NCI-H1436 treated with DMSO at 0.1 percent for 48 hours (cell line): ENCODE measurements around the gene DACH1.
"Not testable (repeated sequence)": the region's sequence is repeated elsewhere in the genome, so short reads cannot be mapped to it uniquely, and the experiment has no call there.

Experiments used
- DNase-seq: peaks from one replicate; lab custom pipeline; 2025; lab: John Stamatoyannopoulos, UW

Gene DACH1

GRCh38 chr13:71865874-71866334 is 1.1 kb downstream of the DACH1 start:
- DNase-seq, result no peak

- DNase-seq, result no peak
Observed at GRCh38 chr13:71864986-71865873, 1.8 kb downstream of the DACH1 start.

DNA sequence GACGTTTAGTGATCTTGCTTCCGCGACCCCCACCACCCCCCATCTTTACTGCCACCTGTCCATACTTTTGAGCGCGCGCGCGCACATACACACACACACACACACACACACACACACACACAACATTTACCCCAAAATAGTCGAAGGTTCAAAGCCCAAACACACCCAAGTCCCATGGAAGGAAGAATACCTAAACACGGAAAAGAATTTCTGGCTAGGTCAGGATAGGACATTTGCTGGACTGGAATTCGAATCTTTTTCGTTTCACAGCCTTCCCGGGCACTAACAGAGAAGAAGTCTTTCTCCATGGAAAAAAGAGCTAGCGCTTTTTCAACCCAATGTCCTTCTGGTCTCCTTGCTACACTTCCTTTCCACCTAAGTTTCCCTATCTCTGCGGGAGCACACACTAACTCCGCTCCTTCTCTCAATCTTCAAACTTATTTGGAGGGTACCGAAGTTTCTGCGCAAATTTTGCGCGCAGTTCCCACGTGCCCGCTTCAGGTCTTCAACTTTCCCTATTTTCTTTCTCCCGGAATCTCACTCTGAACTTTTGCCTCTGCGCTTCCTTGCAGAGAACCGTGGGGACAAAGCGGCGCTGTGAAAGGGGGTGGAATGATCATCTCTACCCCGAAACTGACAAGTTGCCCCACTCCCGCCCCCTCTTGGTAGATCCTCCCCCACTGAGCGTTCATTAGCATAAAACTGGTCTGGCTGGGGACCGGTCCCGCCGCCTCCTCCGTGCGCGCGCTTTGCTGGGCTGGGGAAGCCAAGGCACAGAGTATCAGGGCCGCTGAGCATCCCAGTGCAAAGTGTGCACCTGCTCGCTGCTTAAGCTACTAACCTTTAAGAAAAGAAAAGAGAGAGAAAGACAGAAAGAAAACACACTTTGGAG is 2.7 kb downstream of the DACH1 start:
- no peak for DNase-seq

DNA sequence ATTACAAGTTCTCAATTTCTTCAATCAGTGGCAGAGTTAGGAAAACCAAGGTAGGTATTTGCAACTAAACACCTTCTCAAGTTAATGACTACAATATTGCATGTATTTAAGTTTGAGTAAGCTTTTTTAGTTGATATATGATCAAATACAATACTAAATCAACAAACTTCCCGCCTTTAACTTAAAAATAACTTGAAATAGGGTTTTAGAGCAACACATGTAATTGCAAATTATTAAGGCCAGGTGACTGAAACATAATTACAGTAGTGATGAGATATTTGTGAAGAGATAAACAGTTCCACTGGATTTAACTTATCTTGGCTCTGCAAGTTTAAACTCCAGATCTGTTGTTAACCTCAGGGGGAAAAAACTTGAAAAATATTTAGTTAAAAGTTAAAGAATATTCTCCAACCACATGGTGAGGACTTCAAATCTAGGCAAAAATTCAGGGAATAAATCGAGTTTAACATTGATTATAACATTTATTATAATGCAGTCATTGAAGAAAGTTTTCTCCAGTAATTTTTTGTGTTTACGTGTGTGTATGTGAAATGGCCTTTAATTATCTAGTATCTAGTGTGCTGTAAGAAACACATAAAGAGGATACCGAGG is 3.6 kb downstream of the DACH1 start:
- no peak for DNase-seq

DNA sequence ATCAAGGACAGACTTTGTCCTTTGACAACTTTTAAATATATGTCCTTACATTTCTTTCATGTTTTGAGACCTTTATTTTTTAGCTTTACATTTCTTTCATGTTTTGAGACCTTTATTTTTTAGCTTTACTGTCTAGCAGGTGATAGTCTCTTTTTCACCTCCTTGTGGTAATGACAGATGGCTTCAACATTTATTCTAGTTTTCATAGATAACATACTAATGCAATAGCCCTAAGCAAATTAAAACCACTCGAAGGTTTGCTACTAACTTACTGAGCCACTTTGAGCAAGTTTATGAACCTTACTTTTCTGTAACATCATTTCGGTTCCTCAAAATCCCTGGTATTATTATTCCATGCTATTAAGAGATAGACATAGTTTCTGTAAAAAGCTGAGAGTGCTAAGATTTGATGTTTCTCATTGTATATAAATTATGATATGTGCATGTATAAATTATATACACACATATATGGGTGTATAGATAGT is 4.5 kb downstream of the DACH1 start:
- no peak for DNase-seq

- DNase-seq, result no peak
Observed at GRCh38 chr13:71861769-71862458, 5.1 kb downstream of the DACH1 start.

GRCh38 chr13:71860547-71861138 is 6.4 kb downstream of the DACH1 start:
- DNase-seq, result no peak

DNA sequence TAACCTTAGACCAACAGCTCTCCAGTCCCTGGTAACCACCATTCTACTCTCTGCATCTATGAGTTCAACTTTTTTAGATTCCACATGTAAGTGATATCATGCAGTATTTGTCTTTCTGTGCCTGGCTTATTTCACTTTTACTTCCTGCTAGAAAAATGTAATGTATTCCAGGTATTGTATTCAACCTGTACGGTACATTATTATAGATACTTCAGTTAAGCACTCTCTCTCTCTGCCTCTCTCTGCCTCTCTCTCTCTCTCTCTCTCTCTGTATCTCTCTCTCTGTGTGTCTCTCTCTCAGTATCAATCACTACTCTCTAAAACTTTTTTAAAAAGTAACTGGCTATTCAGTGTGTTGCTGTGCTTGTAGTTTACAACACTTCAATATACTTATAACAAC is 8.4 kb downstream of the DACH1 start:
- DNase-seq, result no peak

DNA sequence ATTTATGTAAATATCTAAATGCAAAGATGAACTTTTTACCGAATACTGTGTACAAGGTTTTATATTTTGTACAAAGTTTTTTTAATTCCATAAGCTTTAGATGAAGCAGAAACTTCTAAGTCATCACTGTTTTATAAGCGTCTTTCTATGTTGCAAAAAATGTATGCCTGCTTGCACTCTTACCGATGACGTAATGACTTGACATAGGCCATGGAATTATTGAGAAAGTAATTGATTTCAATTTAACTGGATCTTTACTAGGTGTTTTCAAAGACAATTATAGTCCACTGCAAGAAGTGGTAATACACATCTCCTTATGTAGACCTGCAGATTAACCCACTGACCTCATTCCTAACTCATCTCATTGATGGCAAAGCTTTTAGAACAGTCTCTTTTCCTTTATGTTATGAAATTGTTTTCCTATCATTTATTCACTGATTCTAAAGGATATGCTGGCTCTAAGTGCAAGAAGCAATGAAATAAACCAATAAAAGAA is 10.4 kb downstream of the DACH1 start:
- no peak for DNase-seq

- no peak for DNase-seq
Observed at GRCh38 chr13:71854401-71854800, 12.6 kb downstream of the DACH1 start.

DNA sequence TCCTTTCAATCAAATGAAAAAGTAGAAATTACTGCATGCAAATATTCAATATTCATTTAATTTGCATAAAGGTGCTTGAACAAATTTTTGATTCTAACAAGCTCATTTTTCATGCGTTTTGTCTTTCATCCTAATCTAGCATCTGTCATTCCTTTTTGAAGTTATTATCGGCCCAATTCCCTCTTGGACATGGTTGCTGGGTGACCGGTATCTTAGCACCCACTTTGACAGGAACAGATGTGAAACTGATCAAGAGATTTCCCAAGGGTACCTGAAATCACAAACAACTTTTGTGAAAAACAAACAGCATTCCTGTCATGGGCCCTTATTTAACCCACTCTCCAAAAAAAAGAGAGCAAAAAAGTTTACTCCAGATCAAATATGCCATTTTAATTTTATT is 13.3 kb downstream of the DACH1 start:
- no peak for DNase-seq

DNA sequence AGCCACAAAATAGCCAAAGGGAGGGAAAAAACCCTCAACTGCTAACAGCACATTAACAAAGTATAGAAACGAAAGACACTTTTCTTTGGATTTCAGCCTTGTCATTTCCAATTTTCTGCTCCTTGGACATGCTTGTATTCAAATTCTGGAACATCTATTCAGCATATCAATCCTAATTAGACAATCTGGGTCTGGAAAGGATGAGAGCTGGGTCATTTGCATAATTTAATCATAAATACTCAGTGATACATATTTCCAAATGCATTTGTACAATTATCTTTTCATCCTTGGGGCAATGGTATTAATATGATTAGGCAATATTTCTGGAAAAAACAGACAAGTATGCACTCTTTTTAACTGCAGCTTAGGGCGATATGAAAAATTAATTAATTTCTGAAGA is 14.3 kb downstream of the DACH1 start:
- no peak for DNase-seq

GRCh38 chr13:71851498-71852409 is 15.2 kb downstream of the DACH1 start:
- no peak for DNase-seq

DNA sequence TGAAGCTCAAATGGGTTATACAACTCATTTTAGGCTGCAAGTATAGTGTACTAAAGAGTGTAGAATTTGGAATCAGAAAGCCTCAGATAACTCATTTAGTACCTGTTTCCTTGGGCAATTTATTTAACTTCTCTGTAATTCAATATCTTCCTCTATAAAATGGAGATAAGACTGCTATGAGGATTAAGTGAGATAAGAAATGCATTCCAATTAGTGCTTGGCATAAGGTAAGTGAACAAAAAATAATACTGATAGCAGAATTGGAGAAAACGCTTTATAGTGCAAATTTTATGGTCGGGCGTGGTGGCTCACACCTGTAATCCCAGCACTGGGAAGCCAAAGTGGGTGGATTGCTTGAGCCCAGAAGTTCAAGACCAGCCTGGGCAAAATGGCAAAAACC is 25.0 kb downstream of the DACH1 start:
- no peak for DNase-seq

GRCh38 chr13:71838842-71839241 is 28.2 kb downstream of the DACH1 start:
- no peak for DNase-seq

DNA sequence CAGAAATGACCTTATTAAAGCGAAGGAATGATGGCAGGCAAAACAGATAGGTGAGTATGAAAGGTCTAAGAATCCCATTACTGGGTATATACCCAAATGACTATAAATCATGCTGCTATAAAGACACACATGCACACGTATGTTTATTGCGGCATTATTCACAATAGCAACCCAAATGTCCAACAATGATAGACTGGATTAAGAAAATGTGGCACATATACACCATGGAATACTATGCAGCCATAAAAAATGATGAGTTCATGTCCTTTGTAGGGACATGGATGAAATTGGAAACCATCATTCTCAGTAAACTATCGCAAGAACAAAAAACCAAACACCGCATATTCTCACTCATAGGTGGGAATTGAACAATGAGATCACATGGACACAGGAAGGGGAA is 29.4 kb downstream of the DACH1 start:
- not testable (repeated sequence) for DNase-seq

- DNase-seq, result no peak
Observed at GRCh38 chr13:71831716-71832115, 35.3 kb downstream of the DACH1 start.

DNA sequence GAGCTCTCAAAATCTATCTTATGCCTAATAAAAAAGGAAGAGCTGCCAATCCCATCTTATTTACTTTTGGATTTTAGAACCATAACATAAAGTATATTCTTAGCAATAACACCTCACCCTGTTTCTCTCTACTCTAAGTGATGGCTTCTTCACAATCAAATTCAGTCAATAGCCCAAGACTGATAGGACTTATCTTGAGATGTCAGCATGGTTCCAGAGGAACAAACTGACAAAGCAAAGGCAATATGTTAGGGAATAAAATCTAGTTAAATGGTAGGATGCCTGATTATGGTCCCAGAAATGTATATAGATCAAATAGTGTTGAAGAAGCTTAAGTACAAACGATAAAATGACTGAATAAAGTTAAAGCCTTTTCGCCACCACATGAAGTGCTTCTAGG is 36.3 kb downstream of the DACH1 start:
- no peak for DNase-seq

DNA sequence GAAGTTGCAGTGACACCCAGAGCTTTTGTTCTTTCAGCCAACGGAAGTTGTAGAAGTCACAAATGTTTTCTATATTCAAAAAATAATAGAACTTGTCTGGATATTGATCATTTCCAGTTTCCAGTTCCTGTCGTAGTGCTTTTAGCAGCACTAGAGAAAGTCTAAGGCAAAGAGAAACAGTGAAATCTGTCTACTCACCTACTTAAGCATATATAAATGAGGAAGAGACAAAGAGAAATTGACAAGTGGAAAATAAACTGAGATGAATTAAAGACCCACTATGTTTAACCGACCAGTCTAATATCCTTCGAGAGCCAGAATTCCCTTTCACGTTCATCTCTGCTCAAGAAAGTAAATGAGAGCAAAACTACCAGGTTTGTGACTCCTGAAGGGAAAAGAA is 36.7 kb downstream of the DACH1 start:
- no peak for DNase-seq

- DNase-seq, result no peak
Observed at GRCh38 chr13:71829547-71829946, 37.5 kb downstream of the DACH1 start.
